ENCODE measurements around the gene TJAP1.

Gene TJAP1

GRCh38 chr6:43488667-43489276, 11.4 kb downstream of the TJAP1 start:
- H3K27me3 ChIP-seq (replicated peaks; ENCODE audit: control insufficient read depth, insufficient read depth, low read length) = no peaks in the 10 kb centered on the region

GRCh38 chr6:43489277-43490072, 12.1 kb downstream of the TJAP1 start:
- no peak overlapping the region for H3K9ac ChIP-seq (ENCODE audit: low read length)
- H3K36me3 ChIP-seq (ENCODE audit: control insufficient read depth, insufficient read depth, low read length, severe bottlenecking) = no peaks in the 10 kb centered on the region
- H3K27me3 ChIP-seq (replicated peaks; ENCODE audit: control insufficient read depth, insufficient read depth, low read length) = no peaks in the 10 kb centered on the region
- no peak overlapping the region for H3K4me3 ChIP-seq (ENCODE audit: low read length)
- peaks cover 28% of the 10 kb centered on the region for H3K4me1 ChIP-seq (ENCODE audit: control insufficient read depth, insufficient read depth, low read length)
- no peak for DNase-seq (ENCODE audit: low read depth)
- H3K9me3 ChIP-seq (ENCODE audit: control insufficient read depth, low read length) = no peaks in the 10 kb centered on the region

More at GRCh38 chr6:43488667-43489276, 11.4 kb downstream of the TJAP1 start:
- DNase-seq (ENCODE audit: low read depth) = no peak
- Histone ChIP-seq H3K9me3 (ENCODE audit: control insufficient read depth, low read length) (no peaks in the 10 kb centered on the region), H3K4me1 (ENCODE audit: control insufficient read depth, insufficient read depth, low read length) (peaks cover 28% of the 10 kb centered on the region), H3K4me3 (ENCODE audit: low read length) (no peak overlapping the region), H3K9ac (ENCODE audit: low read length) (no peak overlapping the region), H3K36me3 (ENCODE audit: control insufficient read depth, insufficient read depth, low read length, severe bottlenecking) (no peaks in the 10 kb centered on the region)

GRCh38 chr6:43490523-43490939, 13.2 kb downstream of the TJAP1 start:
- Histone ChIP-seq H3K4me3 (ENCODE audit: low read length) (no peak overlapping the region), H3K36me3 (ENCODE audit: control insufficient read depth, insufficient read depth, low read length, severe bottlenecking) (no peaks in the 10 kb centered on the region), H3K9me3 (ENCODE audit: control insufficient read depth, low read length) (no peaks in the 10 kb centered on the region), H3K4me1 (ENCODE audit: control insufficient read depth, insufficient read depth, low read length) (peaks cover 36% of the 10 kb centered on the region), H3K9ac (ENCODE audit: low read length) (no peak overlapping the region), H3K27me3 (replicated peaks; ENCODE audit: control insufficient read depth, insufficient read depth, low read length) (no peaks in the 10 kb centered on the region)
- no peak for DNase-seq (ENCODE audit: low read depth)

- Histone ChIP-seq H3K4me1 (ENCODE audit: control insufficient read depth, insufficient read depth, low read length) (peaks cover 50% of the 10 kb centered on the region), H3K9me3 (ENCODE audit: control insufficient read depth, low read length) (no peaks in the 10 kb centered on the region), H3K27me3 (replicated peaks; ENCODE audit: control insufficient read depth, insufficient read depth, low read length) (no peaks in the 10 kb centered on the region), H3K9ac (ENCODE audit: low read length) (no peak overlapping the region), H3K36me3 (ENCODE audit: control insufficient read depth, insufficient read depth, low read length, severe bottlenecking) (no peaks in the 10 kb centered on the region), H3K4me3 (ENCODE audit: low read length) (peak overlapping the region; percentile 43)
- peak; percentile 89 for DNase-seq (ENCODE audit: low read depth)
Measured at GRCh38 chr6:43491750-43492661, 14.6 kb downstream of the TJAP1 start.

- peak; percentile 56 for DNase-seq (ENCODE audit: low read depth)
- H3K4me1 ChIP-seq (ENCODE audit: control insufficient read depth, insufficient read depth, low read length) = peaks cover 50% of the 10 kb centered on the region
Measured at GRCh38 chr6:43492673-43493072, 15.3 kb downstream of the TJAP1 start.

GRCh38 chr6:43493230-43493629, 15.9 kb downstream of the TJAP1 start:
- no peak for DNase-seq (ENCODE audit: low read depth)
- Histone ChIP-seq H3K9me3 (ENCODE audit: control insufficient read depth, low read length) (no peaks in the 10 kb centered on the region), H3K4me3 (ENCODE audit: low read length) (no peak overlapping the region), H3K27me3 (replicated peaks; ENCODE audit: control insufficient read depth, insufficient read depth, low read length) (no peaks in the 10 kb centered on the region), H3K9ac (ENCODE audit: low read length) (no peak overlapping the region), H3K4me1 (ENCODE audit: control insufficient read depth, insufficient read depth, low read length) (peaks cover 49% of the 10 kb centered on the region), H3K36me3 (ENCODE audit: control insufficient read depth, insufficient read depth, low read length, severe bottlenecking) (peaks cover 7% of the 10 kb centered on the region)

More at GRCh38 chr6:43492673-43493072, 15.3 kb downstream of the TJAP1 start:
- H3K27me3 ChIP-seq (replicated peaks; ENCODE audit: control insufficient read depth, insufficient read depth, low read length) = no peaks in the 10 kb centered on the region
- peak overlapping the region; percentile 43 for H3K4me3 ChIP-seq (ENCODE audit: low read length)
- H3K9ac ChIP-seq (ENCODE audit: low read length) = no peak overlapping the region
- peaks cover 2% of the 10 kb centered on the region for H3K36me3 ChIP-seq (ENCODE audit: control insufficient read depth, insufficient read depth, low read length, severe bottlenecking)
- no peaks in the 10 kb centered on the region for H3K9me3 ChIP-seq (ENCODE audit: control insufficient read depth, low read length)

GRCh38 chr6:43493833-43494232, 16.5 kb downstream of the TJAP1 start:
- H3K27me3 ChIP-seq (replicated peaks; ENCODE audit: control insufficient read depth, insufficient read depth, low read length) = no peaks in the 10 kb centered on the region
- no peak for DNase-seq (ENCODE audit: low read depth)

GRCh38 chr6:43494321-43494720, 17.0 kb downstream of the TJAP1 start:
- H3K9me3 ChIP-seq (ENCODE audit: control insufficient read depth, low read length) = no peaks in the 10 kb centered on the region
- H3K9ac ChIP-seq (ENCODE audit: low read length) = no peak overlapping the region
- H3K27me3 ChIP-seq (replicated peaks; ENCODE audit: control insufficient read depth, insufficient read depth, low read length) = no peaks in the 10 kb centered on the region
- peaks cover 39% of the 10 kb centered on the region for H3K4me1 ChIP-seq (ENCODE audit: control insufficient read depth, insufficient read depth, low read length)
- no peak overlapping the region for H3K4me3 ChIP-seq (ENCODE audit: low read length)
- H3K36me3 ChIP-seq (ENCODE audit: control insufficient read depth, insufficient read depth, low read length, severe bottlenecking) = peaks cover 18% of the 10 kb centered on the region
- no peak for DNase-seq (ENCODE audit: low read depth)

More at GRCh38 chr6:43493833-43494232, 16.5 kb downstream of the TJAP1 start:
- Histone ChIP-seq H3K9me3 (ENCODE audit: control insufficient read depth, low read length) (no peaks in the 10 kb centered on the region), H3K4me1 (ENCODE audit: control insufficient read depth, insufficient read depth, low read length) (peaks cover 43% of the 10 kb centered on the region), H3K36me3 (ENCODE audit: control insufficient read depth, insufficient read depth, low read length, severe bottlenecking) (peaks cover 13% of the 10 kb centered on the region), H3K4me3 (ENCODE audit: low read length) (no peak overlapping the region), H3K9ac (ENCODE audit: low read length) (no peak overlapping the region)

- Histone ChIP-seq H3K9me3 (ENCODE audit: control insufficient read depth, low read length) (no peaks in the 10 kb centered on the region), H3K36me3 (ENCODE audit: control insufficient read depth, insufficient read depth, low read length, severe bottlenecking) (peaks cover 22% of the 10 kb centered on the region), H3K27me3 (replicated peaks; ENCODE audit: control insufficient read depth, insufficient read depth, low read length) (no peaks in the 10 kb centered on the region), H3K4me3 (ENCODE audit: low read length) (no peak overlapping the region), H3K9ac (ENCODE audit: low read length) (no peak overlapping the region), H3K4me1 (ENCODE audit: control insufficient read depth, insufficient read depth, low read length) (peaks cover 38% of the 10 kb centered on the region)
- DNase-seq (ENCODE audit: low read depth) = no peak
Measured at GRCh38 chr6:43494766-43495165, 17.4 kb downstream of the TJAP1 start.

GRCh38 chr6:43495409-43495941, 18.1 kb downstream of the TJAP1 start:
- Histone ChIP-seq H3K9ac (ENCODE audit: low read length) (no peak overlapping the region), H3K9me3 (ENCODE audit: control insufficient read depth, low read length) (no peaks in the 10 kb centered on the region), H3K36me3 (ENCODE audit: control insufficient read depth, insufficient read depth, low read length, severe bottlenecking) (peaks cover 30% of the 10 kb centered on the region), H3K27me3 (replicated peaks; ENCODE audit: control insufficient read depth, insufficient read depth, low read length) (no peaks in the 10 kb centered on the region), H3K4me3 (ENCODE audit: low read length) (no peak overlapping the region), H3K4me1 (ENCODE audit: control insufficient read depth, insufficient read depth, low read length) (peaks cover 38% of the 10 kb centered on the region)
- no peak for DNase-seq (ENCODE audit: low read depth)
